GM21619 (cell line): ENCODE measurements around the gene MMEL1.
A peak's percentile ranks its signal among the peaks of the same experiment; 100 is the strongest.

Experiments used
- ATAC-seq: cut with Tn5 transposase; IDR thresholded peaks from one replicate; pipeline ENCODE4 v1.9.1; 2021; ENCODE audit not compliant: unreplicated experiment

The MMEL1 gene

DNA sequence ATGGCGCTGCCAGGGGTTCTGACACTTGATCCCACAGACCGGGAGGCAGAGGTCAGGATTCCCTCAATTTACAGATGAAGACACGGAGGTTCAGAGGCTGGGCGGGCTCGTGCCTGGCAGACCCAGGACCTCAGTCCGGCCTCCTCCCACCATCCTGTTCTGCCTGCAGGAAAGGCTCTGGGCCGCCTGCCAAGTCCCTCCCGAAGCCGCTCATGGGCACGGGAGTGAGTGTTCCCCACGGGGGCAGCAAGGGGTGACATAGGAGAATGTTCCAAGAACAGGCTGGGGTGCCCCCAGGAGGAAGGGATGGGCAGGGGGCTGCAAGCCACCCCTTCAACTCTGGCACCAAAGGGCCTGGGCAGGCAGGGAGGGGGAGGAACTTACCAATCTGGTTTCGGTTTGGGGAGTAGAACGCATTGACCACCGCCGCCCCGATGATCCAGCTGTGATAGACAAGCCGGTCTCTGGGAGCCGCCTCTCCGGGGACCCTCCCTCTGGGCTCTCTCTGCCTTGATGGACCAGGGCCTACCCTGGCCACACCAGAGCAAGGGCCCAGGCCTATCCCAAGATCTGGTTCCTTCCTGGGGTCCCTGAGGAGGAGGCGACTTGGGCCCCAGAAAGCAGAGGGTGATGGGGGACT lies 38.7 kb downstream of the MMEL1 start:
- no peak for ATAC-seq

- ATAC-seq, result no peak
Observed at GRCh38 chr1:2593251-2593878, 39.5 kb downstream of the MMEL1 start.

GRCh38 chr1:2592672-2593071 lies 40.1 kb downstream of the MMEL1 start:
- no peak for ATAC-seq

GRCh38 chr1:2591581-2592261 lies 41.1 kb downstream of the MMEL1 start:
- no peak for ATAC-seq

DNA sequence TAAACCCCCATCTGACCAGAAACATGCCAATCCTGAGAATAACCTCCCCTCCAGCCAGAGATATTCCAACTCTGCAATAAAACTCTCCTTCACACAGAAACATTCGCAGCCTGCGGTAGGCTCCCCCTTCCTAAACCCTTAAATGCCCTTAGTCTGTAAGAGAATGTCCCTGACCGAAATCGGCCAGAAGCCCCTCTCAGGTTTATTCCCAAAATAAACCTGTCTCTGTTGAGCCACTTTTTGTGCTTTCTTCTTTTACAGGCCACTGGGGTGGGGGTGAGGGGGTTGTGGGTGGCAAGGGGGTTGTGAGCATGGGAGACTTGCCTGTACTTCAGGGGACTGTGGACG lies 41.6 kb downstream of the MMEL1 start:
- ATAC-seq, result no peak

DNA sequence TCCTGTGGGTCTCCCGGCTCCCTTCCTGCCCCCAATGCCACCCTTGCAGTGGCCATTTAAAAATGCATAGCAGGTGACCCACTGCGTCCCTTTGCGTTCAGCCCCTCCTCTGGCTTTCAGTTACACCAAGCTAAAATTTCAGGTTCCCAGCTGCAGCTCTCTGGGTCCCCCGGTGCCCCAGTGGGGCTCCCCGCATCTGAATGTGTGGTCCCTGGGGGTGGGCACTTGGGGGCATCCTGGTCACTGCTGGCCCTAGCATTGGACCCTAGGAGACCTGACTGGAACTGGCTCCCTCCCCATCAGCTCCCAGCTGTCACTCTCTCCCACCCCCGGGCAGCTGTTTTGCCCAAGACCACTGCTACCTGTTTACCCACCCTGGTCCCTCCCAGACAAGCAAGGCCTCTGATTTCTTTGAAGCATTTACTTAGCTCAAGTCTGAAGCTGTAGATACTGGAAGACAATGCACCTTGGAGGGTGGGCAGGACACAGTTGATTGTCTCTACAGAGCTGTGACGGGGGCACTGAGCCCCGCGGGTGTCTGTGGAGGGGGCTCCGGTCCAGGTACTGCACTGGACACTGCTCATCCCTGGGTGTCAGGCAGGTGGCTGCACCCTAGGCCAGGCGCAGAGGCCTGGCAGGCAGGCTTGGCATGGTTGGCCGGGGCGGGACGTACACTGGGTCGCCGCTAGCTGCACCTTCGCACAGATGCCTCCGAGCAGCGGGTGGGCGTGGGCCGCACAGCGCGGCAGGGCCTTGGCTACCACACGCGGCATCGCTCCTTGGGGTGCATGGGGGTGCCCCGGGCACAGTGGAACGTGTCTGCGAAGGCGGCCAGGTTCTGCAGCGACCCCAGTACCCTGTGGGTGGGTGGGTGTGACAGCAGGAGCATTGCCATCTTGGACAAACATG lies 42.3 kb downstream of the MMEL1 start:
- no peak for ATAC-seq

DNA sequence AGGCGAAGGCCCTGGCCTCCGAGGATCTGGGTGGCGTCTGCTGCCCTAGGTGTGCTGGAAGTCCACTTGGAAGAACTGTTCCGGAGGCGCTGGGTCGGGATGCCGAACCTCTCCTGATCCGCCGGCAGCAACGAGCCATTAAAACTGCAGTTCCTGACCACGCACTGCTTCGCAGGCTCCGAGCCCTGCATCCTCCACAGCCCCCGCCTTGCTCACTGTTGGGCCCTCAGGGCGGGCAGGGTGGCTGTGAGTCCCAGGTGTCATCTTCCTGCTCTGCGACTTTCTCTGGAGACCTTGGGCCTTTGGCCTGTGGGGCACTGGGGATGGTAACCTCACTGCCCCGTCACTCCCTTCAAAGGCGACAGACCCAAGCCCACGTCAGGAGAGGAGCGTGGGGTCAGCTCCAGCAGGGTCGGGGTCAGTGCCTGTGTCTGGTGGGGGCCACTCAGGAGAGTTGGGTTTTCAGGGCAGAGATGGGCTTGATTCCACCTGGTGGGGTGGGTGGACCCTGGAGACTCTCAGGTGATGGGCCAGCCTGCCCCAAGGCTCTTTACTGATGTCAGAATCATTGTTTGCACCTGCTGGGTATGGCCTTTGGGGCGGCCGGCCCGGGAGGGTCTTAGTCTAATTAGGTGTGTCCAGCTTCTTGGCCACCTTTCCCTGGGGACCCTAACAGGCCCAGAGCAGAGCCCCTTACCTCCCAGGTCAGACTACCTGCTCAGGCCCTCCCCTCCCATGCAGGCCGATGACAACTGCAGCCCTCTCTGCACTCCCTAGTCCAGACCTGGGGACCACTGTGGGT lies 43.2 kb downstream of the MMEL1 start:
- no peak for ATAC-seq

- no peak for ATAC-seq
Observed at GRCh38 chr1:2588661-2589430, 44.0 kb downstream of the MMEL1 start.

DNA sequence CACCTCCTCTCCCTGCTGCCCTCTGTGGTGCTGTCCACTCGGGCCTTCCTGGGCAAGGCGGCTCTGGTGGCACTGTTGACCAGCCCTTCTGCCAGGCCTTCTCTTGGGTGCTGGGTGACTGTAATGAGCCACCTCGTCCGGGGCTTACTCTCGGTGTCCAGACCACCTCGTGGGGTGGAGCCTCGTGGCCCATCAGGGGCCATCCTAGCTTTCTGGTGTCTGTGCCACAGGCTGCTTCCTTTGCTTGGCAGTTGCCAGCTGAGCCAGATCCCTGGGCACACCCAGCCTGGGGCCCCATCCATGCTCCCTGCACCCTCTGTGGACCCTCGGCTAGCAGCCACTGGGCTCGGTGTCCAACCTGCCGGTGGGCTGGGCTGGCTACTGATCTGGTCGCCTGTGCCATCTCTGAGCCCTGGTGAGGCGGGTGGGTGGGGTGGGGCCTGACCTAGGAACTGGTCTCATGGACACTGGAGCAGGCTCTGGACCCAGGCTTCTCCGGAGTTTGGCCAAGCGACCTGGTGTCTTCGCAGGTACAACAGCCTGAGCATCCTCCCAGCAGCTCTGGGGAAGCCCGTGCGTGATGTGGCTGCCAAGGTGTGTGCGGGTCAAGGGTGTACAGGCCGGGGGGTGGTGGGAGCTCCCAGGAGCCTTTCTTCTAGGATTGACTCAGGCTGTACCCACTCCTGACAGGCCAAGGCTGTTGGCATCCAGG lies 44.8 kb downstream of the MMEL1 start:
- ATAC-seq, result no peak

DNA sequence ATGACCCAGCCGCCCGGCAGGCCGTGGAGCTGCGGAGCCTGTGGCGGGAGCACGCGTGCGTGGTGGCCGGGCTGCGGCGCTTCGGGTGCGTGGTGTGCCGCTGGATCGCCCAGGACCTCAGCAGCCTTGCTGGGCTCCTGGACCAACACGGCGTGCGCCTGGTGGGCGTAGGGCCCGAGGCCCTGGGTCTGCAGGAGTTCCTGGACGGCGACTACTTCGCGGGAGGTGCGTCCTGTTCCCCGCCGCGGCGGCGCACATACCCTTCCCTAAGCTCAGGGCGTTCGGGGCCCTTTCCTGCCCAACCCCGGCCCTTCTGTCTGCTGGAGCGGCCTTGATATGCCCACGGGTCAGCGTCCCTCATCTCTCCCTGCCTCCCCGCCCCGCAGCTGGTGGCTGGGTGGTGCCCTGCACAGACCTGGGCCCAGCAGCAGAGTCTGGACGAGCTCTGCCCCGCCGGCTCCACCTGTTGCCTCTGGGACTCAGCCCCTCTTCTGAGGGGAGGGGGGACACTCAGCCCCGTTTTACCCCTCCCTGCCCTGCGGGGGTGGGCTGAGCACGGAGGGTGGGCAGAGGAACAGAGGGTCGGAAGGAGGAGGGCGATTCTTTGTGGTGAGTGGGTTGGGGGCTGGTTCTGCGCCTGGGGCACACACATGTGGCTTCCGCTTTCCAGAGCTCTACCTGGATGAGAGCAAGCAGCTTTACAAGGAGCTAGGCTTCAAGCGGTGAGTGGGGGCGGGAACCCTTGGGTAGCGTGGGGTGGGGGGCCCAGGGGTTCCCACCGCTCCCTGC lies 45.6 kb downstream of the MMEL1 start:
- ATAC-seq, result peak; percentile 3

DNA sequence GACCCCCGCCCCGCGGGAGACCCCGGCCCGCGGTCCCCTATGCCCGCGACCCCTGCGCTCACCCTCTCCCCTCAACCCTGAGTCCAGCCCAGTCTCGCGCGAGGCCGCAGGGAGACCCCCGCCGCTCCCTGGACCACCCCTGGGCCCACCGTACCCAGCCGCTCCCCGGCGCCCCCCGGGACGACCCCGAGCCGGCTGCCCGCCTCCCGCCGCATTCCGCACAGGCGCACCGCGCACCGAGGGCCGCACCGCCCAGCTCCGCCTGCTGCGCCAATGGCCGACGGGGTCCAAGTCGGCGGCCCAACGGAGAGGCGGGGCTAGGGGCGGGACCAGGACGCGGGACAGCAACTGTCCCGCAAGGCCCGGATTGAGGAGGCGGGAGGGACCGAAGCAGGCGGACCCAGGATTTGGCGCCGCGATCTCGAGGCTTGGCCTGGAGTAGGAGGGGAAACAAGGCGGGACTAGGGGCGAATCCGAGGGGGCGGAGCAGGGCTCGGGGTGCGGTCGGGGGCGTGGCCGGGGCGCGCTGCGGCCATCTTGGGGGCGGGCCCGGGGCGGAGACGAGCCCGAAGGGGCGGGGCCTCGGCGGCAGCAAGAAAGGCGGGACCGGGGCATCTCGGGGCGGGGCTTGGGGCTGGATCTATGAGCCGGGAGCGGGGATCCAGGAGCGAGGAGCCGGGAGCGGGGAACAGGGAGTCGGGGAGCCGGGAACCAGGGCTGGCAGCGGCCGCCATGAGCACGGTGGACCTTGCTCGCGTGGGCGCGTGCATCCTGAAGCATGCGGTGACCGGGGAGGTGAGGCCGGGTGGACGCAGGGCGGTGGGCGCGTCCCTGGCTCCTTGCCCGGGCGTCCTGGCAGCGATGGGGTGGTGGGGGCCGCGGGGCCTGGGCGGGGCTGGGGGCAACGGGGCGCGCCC lies 46.4 kb downstream of the MMEL1 start, which contains the start of gene PRXL2B:
PRXL2B (plus strand) TSS at position 624 of the 917 bp plus-strand sequence; CDS start at position 733, 109 bp downstream.
- peak; percentile 59 for ATAC-seq

DNA sequence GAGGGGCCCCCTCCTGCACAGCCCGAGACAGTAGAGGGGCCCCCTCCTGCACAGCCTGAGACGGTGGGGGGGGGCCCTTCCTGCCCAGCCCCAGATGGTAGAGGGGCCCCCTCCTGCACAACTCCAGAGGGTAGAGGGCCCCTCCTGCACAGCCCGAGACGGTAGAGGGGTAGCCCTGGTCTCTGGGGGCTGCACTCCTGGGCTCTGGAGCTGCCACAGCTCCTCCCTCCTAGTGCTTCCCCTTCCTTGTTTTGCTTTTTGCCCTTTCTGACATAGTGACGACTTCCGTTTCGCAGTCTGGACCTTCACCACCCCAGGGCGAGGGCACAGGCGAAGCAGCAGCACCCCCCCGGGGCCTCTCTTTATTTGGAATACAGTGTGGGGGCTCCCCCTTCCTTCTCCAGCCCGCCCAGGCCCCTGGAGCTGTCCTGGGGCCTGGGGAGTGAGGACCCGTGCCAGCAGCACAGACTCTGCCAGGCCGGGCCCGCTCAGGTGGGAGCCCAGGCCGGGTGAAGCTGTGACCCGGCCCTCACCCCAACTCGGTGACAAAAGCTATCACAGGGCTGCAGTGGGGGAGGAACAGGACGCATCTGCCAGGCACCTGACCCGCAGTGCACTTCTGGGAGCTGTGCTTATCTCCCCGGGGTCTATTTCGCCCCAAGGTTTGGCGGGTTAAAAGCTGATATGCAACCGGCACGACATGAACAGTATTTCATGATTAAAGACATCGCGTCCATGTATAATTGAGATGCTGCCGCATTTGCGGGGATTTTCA lies 47.3 kb downstream of the MMEL1 start:
- ATAC-seq, result peak; percentile 37

DNA sequence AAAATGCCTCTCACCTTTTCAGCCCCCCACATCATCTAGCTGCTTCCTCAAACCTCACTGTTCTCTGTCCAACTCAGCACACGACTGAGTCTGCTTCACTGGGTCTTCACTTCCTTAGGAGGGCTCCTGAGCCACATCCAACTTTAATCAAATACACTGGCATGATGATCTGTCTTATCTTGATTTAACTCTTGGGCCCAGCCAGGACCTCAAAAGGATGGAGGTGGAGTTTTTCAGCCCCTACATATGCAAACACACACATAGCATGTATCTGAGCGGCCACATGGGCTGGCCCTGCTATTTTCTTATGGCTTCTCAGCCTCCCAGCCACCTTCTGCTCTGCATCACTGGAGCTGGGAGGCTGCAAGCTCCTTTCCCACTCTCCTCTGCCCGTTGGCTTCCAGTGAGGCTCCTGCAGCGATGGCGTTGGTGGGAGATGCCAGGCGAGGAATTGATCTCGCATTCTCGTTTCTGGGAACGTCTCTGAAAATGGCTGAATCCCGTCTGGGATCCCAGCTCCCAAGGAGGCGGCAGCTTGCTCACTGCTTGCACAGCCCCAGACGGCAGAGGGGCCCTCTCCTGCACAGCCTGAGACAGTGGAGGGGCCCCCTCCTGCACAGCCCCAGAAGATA lies 48.0 kb downstream of the MMEL1 start:
- no peak for ATAC-seq

DNA sequence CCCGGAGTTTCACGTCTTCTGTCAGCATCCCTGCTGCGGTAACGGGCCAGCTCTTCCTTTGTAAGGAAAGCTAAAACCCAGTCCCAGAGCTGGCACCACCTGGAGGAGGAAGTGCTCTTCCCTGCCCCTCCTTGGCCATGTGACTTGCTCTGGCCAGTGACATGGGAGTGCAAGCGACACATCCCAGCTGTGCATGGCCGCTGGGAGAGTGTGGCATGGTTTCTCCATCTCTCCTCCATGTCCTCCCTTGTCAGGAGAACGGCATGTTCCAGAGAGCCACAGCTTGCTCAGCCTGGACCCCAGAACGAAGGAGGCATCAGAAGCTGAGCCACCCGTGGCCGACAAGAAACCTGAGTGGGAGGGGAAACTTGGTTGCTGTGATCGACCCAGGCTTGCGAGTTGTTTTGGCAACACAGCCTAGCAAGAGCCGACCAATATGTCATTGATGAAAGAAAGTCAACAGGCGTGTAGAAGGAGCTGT lies 48.9 kb downstream of the MMEL1 start:
- ATAC-seq, result no peak

DNA sequence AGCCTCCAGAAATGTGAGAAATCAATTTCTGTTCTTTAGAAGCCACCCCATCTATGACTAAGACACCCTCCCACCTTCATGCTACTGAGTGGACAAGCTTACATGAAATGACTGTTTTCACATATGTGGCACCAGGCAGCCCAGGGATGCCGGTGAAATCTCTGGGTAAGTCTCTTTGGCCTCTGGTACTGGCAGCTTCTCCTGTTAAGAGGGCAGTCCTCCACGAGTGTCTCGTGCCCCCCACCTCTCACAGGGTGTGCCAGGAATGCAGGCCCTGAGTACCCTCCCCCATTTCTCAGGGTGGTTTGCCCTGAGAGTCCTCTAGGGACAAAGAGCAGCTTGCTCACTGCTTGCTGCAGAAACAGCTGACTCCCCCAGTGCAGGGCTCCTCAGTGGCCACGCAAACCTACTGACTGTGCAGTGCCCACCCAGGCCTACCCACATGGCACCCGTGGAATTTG lies 49.5 kb downstream of the MMEL1 start:
- no peak for ATAC-seq

DNA sequence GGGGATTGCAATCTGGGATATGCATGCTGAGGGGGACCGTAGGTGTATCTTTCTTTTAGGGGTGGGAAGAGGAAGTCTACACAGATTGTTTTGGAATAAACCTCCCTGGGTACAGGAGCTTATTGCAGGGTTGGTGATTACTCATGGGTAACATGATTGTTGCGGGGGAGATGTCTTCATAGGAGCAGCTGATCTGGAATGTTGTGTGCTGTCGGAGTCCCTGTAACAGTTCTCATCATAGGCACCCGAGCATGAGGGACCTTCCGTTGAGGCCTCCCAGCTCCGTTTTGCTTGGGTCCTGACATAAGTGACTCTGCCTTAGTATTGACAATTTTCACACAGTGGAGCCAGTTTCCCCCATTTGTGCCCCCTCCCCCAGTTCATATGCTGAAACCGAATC lies 50.4 kb downstream of the MMEL1 start:
- ATAC-seq, result no peak
